Heart right ventricle (tissue), 16 donors: Measurements from ENCODE around the gene UPF3A. TPM values are rescaled to one million over a fixed set of nuclear protein-coding genes. Genes with fewer than 3 reads are reported as not detected.

Experiments used
- ATAC-seq, 8 donors: fragments of 200-7000 bp; cut with Tn5 transposase; one replicate each; pipeline ENCODE4 v1.9.1; 2020; ENCODE audit warnings: mild to moderate bottlenecking in 8 of 8, moderate library complexity in 8 of 8, moderate number of reproducible peaks in 1 of 8
- DNase-seq, 2 donors: peaks; one replicate each; pipeline ENCODE4 v3.0.0-alpha.2; 2020
- H3K27ac ChIP-seq, 10 donors: fragments of 200-600 bp; sonication (generic) in 2 of 10; one replicate each; pipeline versions ENCODE4 v1.5.0 to v1.8.0; 2020 to 2022; ENCODE audit warnings: mild to moderate bottlenecking in 3 of 10
- H3K27me3 ChIP-seq, 7 donors: fragments of 200-600 bp; one replicate each; pipeline ENCODE4 v1.8.0; 2021 to 2022; ENCODE audit warnings: mild to moderate bottlenecking in 2 of 7
- H3K36me3 ChIP-seq, 9 donors: fragments of 200-600 bp; sonication (generic) in 1 of 9; one replicate each; pipeline versions ENCODE4 v1.5.0 to v1.8.0; 2020 to 2022; ENCODE audit warnings: mild to moderate bottlenecking in 2 of 9
- H3K4me1 ChIP-seq, 9 donors: fragments of 200-600 bp; sonication (generic) in 1 of 9; one replicate each; pipeline versions ENCODE4 v1.5.0 to v1.8.0; 2020 to 2022; ENCODE audit warnings: mild to moderate bottlenecking in 4 of 9
- H3K4me3 ChIP-seq, 10 donors: fragments of 200-600 bp; sonication (generic) in 2 of 10; one replicate each; pipeline versions ENCODE4 v1.5.0 to v1.8.0; 2020 to 2022; ENCODE audit warnings: mild to moderate bottlenecking in 7 of 10, moderate library complexity in 2 of 10
- H3K9me3 ChIP-seq, 11 donors: fragments of 200-600 bp in 10 of 11; sonication (generic) in 2 of 11; one replicate each; pipeline versions ENCODE4 v1.5.0 to v1.8.0; 2013 to 2022; ENCODE audit warnings: mild to moderate bottlenecking in 2 of 11, control low read depth in 1 of 11, moderate library complexity in 1 of 11
- CTCF ChIP-seq, 9 donors: fragments of 200-600 bp; sonication (generic) in 2 of 9; IDR thresholded peaks; one replicate each; pipeline versions ENCODE4 v1.5.0 to v1.8.0; 2021 to 2022; ENCODE audit warnings: antibody characterized with exemption in 9 of 9, mild to moderate bottlenecking in 5 of 9, moderate library complexity in 1 of 9
- WGBS, 2 donors: extraction: QIAGEN DNeasy Blood & Tissue Kit; methylation state at CpG; one replicate each; pipeline ENCODE4 v1.1.7; 2013; ENCODE audit warnings: inconsistent platforms in 1 of 2; 5-methylcytosine and 5-hydroxymethylcytosine counted together
- intact Hi-C, 10 donors: fragments of 100-400 bp; cut with DNase I; formaldehyde crosslinking; loops; one replicate each; pipeline versions ENCODE4 v1.11.1 to v1.14.2; 2022
- polyA plus RNA-seq, 2 donors: library from polyadenylated mRNA; stranded (reverse); fragments of 200-250 nt; gene quantifications; one replicate each; pipeline ENCODE4 v1.2.3, GENCODE V29; 2013
- total RNA-seq, 10 donors: library from RNA; stranded (reverse); fragmentation: NEBNext Ultra II Directional in 3 of 10; extraction: Animal tissue kit (Norgen Biotek cat#: 25700) in 3 of 10; gene quantifications; one replicate each; pipeline versions ENCODE4 v1.2.1 to v1.2.4, GENCODE V29; 2021 to 2023
- donor health status: Arrhythmogenic right ventricular cardiomyopathy.
- donor health status: ischemic (EF 13 %, LVEDD 7.1; RV severe dilation, severe dysfunction).
- donor health status: healthy with polysubstance abuse.
- donor health status: DM: no; HTN: yes; CAD: no.
- donor health status: DM: no; HTN: no; CAD: no.
- donor health status: ischemic (EF 25% LVEDD 6.9; RV normal size, moderate dysfunction).
- donor health status: ischemic (EF 25% LVEDD 5.7; RV mildly dilated, moderate dysfunction).
- donor health status: healthy.
- donor health status: DM: yes; HTN: yes; CAD: no.
- donor health status: Ischemic cardiomyopathy.
- donor health status: ischemic (EF 35%, LVEDD 5.7; RV mildly dilated, moderate dysfunction).
- donor health status: nonischemic (EF 11% LVEDD 7.7; RV severe dilation, severe dysfunction).
- donor health status: DM: yes; HTN: yes; CAD: no.
- donor health status: PGD.
- donor health status: ischemic (EF 29% LVEDD 5.4; RV normal size, mild dysfunction).
- donor health status: nonischemic (EF 23%, LVEDD 6.1; RV moderate dilation, normal function).

UPF3A gene
- total and polyA plus RNA-seq, 12 donors, result 16.6 to 105 (median 20.4) TPM

GRCh38 chr13:114284680-114285079 is 3.3 kb downstream of the UPF3A start:
- Histone ChIP-seq H3K27me3 (no peaks in the 10 kb centered on the region), H3K4me1 (peaks cover 0 to 29% (median 15%) of the 10 kb centered on the region in 9 donors), H3K9me3 (no peaks in the 10 kb centered on the region), H3K4me3 (no peak overlapping the region), H3K27ac (no peak overlapping the region), H3K36me3 (peaks cover 0 to 61% (median 22%) of the 10 kb centered on the region in 9 donors)
- DNase-seq (no peak), ATAC-seq (no peak)
- TF ChIP-seq CTCF (IDR thresholded peaks at IDR 0.05), result no peak
- WGBS, 2 donors, result 97 to 98% methylated on average over 8 of the region's 8 CpGs
- intact Hi-C loops, result no loop called here

- peaks cover 0 to 23% (median 15%) of the 10 kb centered on the region in 9 donors for H3K4me1 ChIP-seq
- peaks cover 0 to 67% (median 22%) of the 10 kb centered on the region in 9 donors for H3K36me3 ChIP-seq
- DNase-seq (no peak), ATAC-seq (no peak)
- no peak overlapping the region for H3K4me3 ChIP-seq
- TF ChIP-seq CTCF (IDR thresholded peaks at IDR 0.05), result no peak
- no peaks in the 10 kb centered on the region for H3K27me3 ChIP-seq
- 78 to 79% methylated on average over 4 of the region's 4 CpGs for WGBS, 2 donors
- H3K9me3 ChIP-seq, result no peaks in the 10 kb centered on the region
- intact Hi-C loops, result no loop called here
- no peak overlapping the region for H3K27ac ChIP-seq
Measured at GRCh38 chr13:114285166-114285808, 3.9 kb downstream of the UPF3A start.

GRCh38 chr13:114286808-114287207 is 5.4 kb downstream of the UPF3A start:
- intact Hi-C loops, result no loop called here
- ATAC-seq, result no peak
- DNase-seq, result no peak
- TF ChIP-seq CTCF (IDR thresholded peaks at IDR 0.05), result no peak
- no peak overlapping the region for H3K4me3 ChIP-seq
- WGBS, 2 donors, result 80 to 89% methylated on average over 8 of the region's 8 CpGs
- H3K27ac ChIP-seq, result no peak overlapping the region
- no peaks in the 10 kb centered on the region for H3K9me3 ChIP-seq
- H3K36me3 ChIP-seq, result peaks cover 0 to 80% (median 22%) of the 10 kb centered on the region in 9 donors
- no peaks in the 10 kb centered on the region for H3K27me3 ChIP-seq
- peaks cover 0 to 16% (median 13%) of the 10 kb centered on the region in 9 donors for H3K4me1 ChIP-seq

- peaks cover 0 to 94% (median 22%) of the 10 kb centered on the region in 9 donors for H3K36me3 ChIP-seq
- H3K4me1 ChIP-seq, result peaks cover 0 to 7% (median 4%) of the 10 kb centered on the region in 9 donors
- no peak for TF ChIP-seq CTCF (IDR thresholded peaks at IDR 0.05)
- ATAC-seq, result no peak
- no peaks in the 10 kb centered on the region for H3K9me3 ChIP-seq
- H3K27me3 ChIP-seq, result no peaks in the 10 kb centered on the region
- H3K27ac ChIP-seq, result no peak overlapping the region
- H3K4me3 ChIP-seq, result no peak overlapping the region
- intact Hi-C loops, result no loop called here
- DNase-seq, result no peak
- 88 to 92% methylated on average over 8 of the region's 8 CpGs for WGBS, 2 donors
Measured at GRCh38 chr13:114288157-114288591, 6.8 kb downstream of the UPF3A start.
